Type B pancreatic cell (in vitro differentiated cells): ENCODE data around the gene SYT17. TPM values are rescaled to one million over a fixed set of nuclear protein-coding genes. Genes with fewer than 3 reads are reported as not detected.

ENCODE experiments used
- DNase-seq: peaks from one replicate; pipeline ENCODE4 v3.0.0; 2021; ENCODE audit warnings: mixed read lengths; ENCODE audit not compliant: unreplicated experiment; ENCODE audit errors: extremely low spot score
- H3K27ac Mint-ChIP-seq: 2 replicates; pipeline ENCODE4 v1.8.0; 2021; ENCODE audit warnings: mild to moderate bottlenecking, mixed read lengths
- H3K27me3 Mint-ChIP-seq: 2 replicates; pipeline ENCODE4 v1.8.0; 2021; ENCODE audit warnings: mixed read lengths
- H3K36me3 Mint-ChIP-seq: 2 replicates; pipeline ENCODE4 v1.8.0; 2021; ENCODE audit warnings: mixed read lengths
- H3K4me1 Mint-ChIP-seq: one replicate; pipeline ENCODE4 v1.8.0; 2021; ENCODE audit warnings: mixed read lengths; ENCODE audit not compliant: unreplicated experiment
- H3K4me3 Mint-ChIP-seq: 2 replicates; pipeline ENCODE4 v1.8.0; 2021; ENCODE audit warnings: mild to moderate bottlenecking, mixed read lengths
- H3K9me3 Mint-ChIP-seq: 2 replicates; pipeline ENCODE4 v1.8.0; 2021; ENCODE audit warnings: mixed read lengths
- total RNA-seq: library from RNA; stranded (reverse); gene quantifications from 2 replicates; pipeline ENCODE4 v1.2.1, GENCODE V29; 2021; ENCODE audit warnings: low replicate concordance
- TF ChIP-seq, protein P1 (sequence below): fragments of 200-600 bp; sonication (generic); conservative IDR thresholded peaks from 2 replicates; pipeline ENCODE4 v1.5.0; 2021; ENCODE audit warnings: antibody characterized with exemption, mild to moderate bottlenecking

Gene SYT17
- total RNA-seq, 1 donor from 2014 or later = 10.7 TPM

DNA sequence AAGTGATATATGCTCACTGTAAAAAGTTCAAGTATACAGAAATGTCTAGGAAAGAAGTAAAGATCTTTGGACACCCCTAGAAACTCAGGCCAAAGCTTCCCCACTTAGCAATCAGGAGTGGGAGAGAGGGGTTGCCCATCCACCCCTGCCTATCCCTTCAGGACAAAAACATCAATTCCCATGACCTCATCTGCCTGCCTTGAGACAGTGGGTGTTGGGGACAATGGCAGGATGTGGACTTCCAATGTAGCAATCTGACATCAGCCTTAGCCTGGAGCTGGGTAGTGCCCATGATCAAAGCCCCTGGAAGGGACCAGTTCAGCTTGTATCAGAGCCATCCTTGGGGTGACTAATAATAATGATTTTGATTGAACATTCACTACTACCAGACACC is 36.2 kb upstream of the SYT17 start:
- TF ChIP-seq, protein P1, sequence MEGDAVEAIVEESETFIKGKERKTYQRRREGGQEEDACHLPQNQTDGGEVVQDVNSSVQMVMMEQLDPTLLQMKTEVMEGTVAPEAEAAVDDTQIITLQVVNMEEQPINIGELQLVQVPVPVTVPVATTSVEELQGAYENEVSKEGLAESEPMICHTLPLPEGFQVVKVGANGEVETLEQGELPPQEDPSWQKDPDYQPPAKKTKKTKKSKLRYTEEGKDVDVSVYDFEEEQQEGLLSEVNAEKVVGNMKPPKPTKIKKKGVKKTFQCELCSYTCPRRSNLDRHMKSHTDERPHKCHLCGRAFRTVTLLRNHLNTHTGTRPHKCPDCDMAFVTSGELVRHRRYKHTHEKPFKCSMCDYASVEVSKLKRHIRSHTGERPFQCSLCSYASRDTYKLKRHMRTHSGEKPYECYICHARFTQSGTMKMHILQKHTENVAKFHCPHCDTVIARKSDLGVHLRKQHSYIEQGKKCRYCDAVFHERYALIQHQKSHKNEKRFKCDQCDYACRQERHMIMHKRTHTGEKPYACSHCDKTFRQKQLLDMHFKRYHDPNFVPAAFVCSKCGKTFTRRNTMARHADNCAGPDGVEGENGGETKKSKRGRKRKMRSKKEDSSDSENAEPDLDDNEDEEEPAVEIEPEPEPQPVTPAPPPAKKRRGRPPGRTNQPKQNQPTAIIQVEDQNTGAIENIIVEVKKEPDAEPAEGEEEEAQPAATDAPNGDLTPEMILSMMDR = no peak
- Mint-ChIP-seq H3K4me1 (peaks cover 33% of the 10 kb centered on the region), H3K36me3 (no peaks in the 10 kb centered on the region), H3K27me3 (no peaks in the 10 kb centered on the region), H3K9me3 (no peaks in the 10 kb centered on the region), H3K27ac (no peak overlapping the region), H3K4me3 (no peak overlapping the region)
- DNase-seq = no peak

DNA sequence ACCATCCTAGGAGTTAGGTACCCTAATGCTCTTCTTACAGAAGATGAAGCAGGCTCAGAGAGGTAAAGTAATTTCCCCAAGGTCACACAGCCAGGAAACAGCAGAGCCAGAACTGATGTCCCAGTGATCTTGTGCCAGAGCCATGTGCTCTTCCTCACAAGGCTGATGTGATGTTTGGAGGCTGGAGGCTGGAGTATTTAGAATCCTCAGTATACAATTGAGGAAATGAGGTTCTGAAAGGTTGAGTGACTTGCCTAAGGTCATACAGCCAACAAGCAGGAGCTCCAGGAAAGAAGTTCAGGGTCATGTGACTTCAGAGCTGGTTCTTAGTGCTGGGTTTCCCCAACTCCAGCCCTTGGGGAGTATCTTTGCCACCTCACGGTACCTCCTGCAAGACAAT is 35.8 kb upstream of the SYT17 start:
- H3K4me1 Mint-ChIP-seq = peaks cover 37% of the 10 kb centered on the region
- H3K9me3 Mint-ChIP-seq = no peaks in the 10 kb centered on the region
- H3K36me3 Mint-ChIP-seq = no peaks in the 10 kb centered on the region
- no peaks in the 10 kb centered on the region for H3K27me3 Mint-ChIP-seq
- H3K27ac Mint-ChIP-seq = no peak overlapping the region
- no peak for DNase-seq
- H3K4me3 Mint-ChIP-seq = no peak overlapping the region
- TF ChIP-seq, protein P1 = no peak

DNA sequence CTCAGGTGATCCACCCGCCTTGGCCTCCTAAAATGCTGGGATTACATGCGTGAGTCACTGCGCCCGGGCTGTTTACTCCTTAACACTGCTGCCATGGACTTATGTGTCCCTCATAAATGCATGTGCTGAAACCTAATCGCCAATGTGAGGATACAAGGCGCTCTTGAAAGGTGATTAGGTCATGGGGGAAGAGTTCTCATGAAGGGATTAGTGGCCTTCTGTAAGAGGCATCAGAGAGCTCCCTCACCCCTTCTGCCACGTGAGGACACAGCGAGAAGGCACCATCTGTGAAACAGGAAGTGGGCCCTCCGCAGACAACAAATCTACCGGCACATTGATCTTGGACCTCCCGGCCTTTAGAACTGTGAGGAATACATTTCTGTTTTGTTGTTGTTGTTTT is 35.1 kb upstream of the SYT17 start:
- Mint-ChIP-seq H3K4me1 (peaks cover 42% of the 10 kb centered on the region), H3K27me3 (no peaks in the 10 kb centered on the region), H3K36me3 (no peaks in the 10 kb centered on the region), H3K27ac (no peak overlapping the region), H3K9me3 (no peaks in the 10 kb centered on the region), H3K4me3 (no peak overlapping the region)
- DNase-seq = no peak
- TF ChIP-seq, protein P1 = no peak

DNA sequence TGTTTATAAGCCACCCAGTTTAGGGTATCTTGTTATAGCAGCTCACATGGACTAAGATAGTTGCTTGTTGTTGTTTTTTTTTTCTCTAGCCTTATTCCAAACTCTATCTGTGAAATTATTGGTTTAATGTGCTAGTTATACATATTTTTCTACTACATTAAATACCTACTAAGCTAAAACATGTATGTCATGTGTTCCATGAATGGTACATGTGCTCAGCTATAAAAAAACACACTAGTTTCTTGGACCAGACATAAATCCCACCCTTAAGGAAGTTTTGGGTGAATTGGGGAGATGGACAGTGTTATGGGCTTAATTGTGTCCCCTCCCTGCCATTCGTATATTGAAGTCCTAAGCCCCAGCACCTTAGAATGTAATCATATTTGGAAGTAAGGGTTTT is 34.4 kb upstream of the SYT17 start:
- DNase-seq = no peak
- no peaks in the 10 kb centered on the region for H3K9me3 Mint-ChIP-seq
- H3K4me3 Mint-ChIP-seq = no peak overlapping the region
- TF ChIP-seq, protein P1 = no peak
- no peak overlapping the region for H3K27ac Mint-ChIP-seq
- no peaks in the 10 kb centered on the region for H3K36me3 Mint-ChIP-seq
- H3K27me3 Mint-ChIP-seq = no peaks in the 10 kb centered on the region
- H3K4me1 Mint-ChIP-seq = peaks cover 45% of the 10 kb centered on the region

DNA sequence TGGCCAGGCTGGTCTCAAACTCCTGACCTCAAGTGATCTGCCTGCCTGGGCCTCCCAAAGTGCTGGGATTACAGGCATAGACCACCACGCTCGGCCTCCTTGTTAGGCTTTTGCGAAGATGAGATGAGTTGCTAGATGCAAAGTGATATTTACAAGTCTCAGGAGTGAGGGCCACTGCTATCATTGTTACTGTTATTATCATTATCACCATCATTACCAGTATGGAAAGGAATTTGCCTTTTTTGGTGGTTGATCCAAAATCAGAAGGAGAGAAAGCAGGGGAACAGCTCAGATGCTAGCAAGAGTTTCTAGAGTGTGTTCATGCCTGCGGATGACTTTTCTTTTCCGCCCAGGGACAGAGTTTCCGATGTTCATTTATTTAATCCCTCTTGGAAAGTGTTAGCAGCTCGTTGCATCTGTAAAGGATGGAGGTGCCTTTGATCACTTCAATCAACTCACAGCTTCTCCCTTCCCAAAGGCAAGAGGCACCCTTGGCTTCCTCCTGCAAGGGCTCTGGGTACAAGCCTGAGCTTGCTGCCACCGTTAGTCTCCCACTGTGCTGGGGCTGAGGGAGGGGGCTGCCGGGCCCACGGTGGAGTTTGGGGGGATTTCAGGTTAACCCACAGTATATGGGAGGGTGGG is 32.7 kb upstream of the SYT17 start:
- no peak overlapping the region for H3K4me3 Mint-ChIP-seq
- peak overlapping the region; percentile 88 for H3K27ac Mint-ChIP-seq

More for the DNA sequence above, 32.7 kb upstream of the SYT17 start:
- DNase-seq = no peak
- H3K4me1 Mint-ChIP-seq = peaks cover 50% of the 10 kb centered on the region
- H3K36me3 Mint-ChIP-seq = no peaks in the 10 kb centered on the region
- no peaks in the 10 kb centered on the region for H3K9me3 Mint-ChIP-seq
- no peaks in the 10 kb centered on the region for H3K27me3 Mint-ChIP-seq
- TF ChIP-seq, protein P1 = no peak
